K562 (cell line): ENCODE measurements around the gene RGS9BP. TPM values are rescaled to one million over a fixed set of nuclear protein-coding genes. Genes with fewer than 3 reads are reported as not detected.

Experiments used
- ATF1 ChIP-seq, 2 experiments: fragments of 450-650 bp in 1 of 2; IDR thresholded peaks; 2 replicates each; pipeline ENCODE4 v1.6.1; 2016; ENCODE audit warnings: missing compliant biosample characterization in 1 of 2, missing genetic modification characterization in 1 of 2
- CBFB ChIP-seq: sonication (generic); formaldehyde crosslinking; IDR thresholded peaks from 2 replicates; pipeline ENCODE4 v1.4.0; 2020; ENCODE audit warnings: mild to moderate bottlenecking, missing genetic modification reagents
- HCFC1 ChIP-seq: IDR thresholded peaks from 2 replicates; pipeline ENCODE4 v1.6.1; 2012; ENCODE audit warnings: low read depth, low read length, improper control_type of control experiment
- MTF1 ChIP-seq: fragments of 250-450 bp; sonication (Bioruptor Pico); IDR thresholded peaks from 2 replicates; pipeline ENCODE4 v1.9.0; 2021; ENCODE audit warnings: moderate library complexity, mild to moderate bottlenecking, inconsistent platforms, borderline replicate concordance
- SIN3B ChIP-seq: fragments of 450-650 bp; IDR thresholded peaks from 2 replicates; pipeline ENCODE4 v1.6.1; 2017; ENCODE audit warnings: low read depth, mild to moderate bottlenecking, moderate library complexity
- SOX6 ChIP-seq: fragments of 450-650 bp; IDR thresholded peaks from 2 replicates; pipeline ENCODE4 v1.6.1; 2014; ENCODE audit warnings: mild to moderate bottlenecking
- THAP12 ChIP-seq: fragments of 250-450 bp; sonication (Bioruptor Pico); IDR thresholded peaks from 2 replicates; pipeline ENCODE4 v1.9.0; 2021; ENCODE audit warnings: mild to moderate bottlenecking, inconsistent platforms
- ZBTB5 ChIP-seq: fragments of 450-650 bp; IDR thresholded peaks from 2 replicates; pipeline ENCODE4 v1.6.1; 2017; ENCODE audit warnings: antibody characterized with exemption
- ZEB2 ChIP-seq: fragments of 450-650 bp; IDR thresholded peaks from 2 replicates; pipeline ENCODE4 v1.6.1; 2016
- ZNF224 ChIP-seq: sonication (generic); formaldehyde crosslinking; IDR thresholded peaks from 2 replicates; pipeline ENCODE4 v1.8.0; 2022; ENCODE audit warnings: mild to moderate bottlenecking, missing genetic modification reagents
- ZNF253 ChIP-seq: fragments of 250-450 bp; sonication (Bioruptor Pico); conservative IDR thresholded peaks from 2 replicates; pipeline ENCODE4 v1.6.1; 2021; ENCODE audit warnings: mild to moderate bottlenecking
- ZNF384 ChIP-seq: IDR thresholded peaks from 2 replicates; pipeline ENCODE4 v1.6.1; 2012; ENCODE audit warnings: low read depth, low read length, improper control_type of control experiment
- ZNF551 ChIP-seq: fragments of 250-450 bp; sonication (Bioruptor Pico); IDR thresholded peaks from 2 replicates; pipeline ENCODE4 v1.5.0; 2021; ENCODE audit warnings: mild to moderate bottlenecking, moderate library complexity
- ZNF586 ChIP-seq: fragments of 450-650 bp; formaldehyde crosslinking; conservative IDR thresholded peaks from 2 replicates; pipeline ENCODE4 v1.4.0; 2020; ENCODE audit warnings: mild to moderate bottlenecking, moderate library complexity
- ZNF609 ChIP-seq: sonication (generic); formaldehyde crosslinking; IDR thresholded peaks from 2 replicates; pipeline ENCODE4 v1.8.1; 2023; ENCODE audit warnings: missing genetic modification reagents, mild to moderate bottlenecking, borderline replicate concordance
- ZNF699 ChIP-seq: fragments of 250-450 bp; sonication (Bioruptor Pico); IDR thresholded peaks from 2 replicates; pipeline ENCODE4 v1.8.0; 2021; ENCODE audit warnings: mild to moderate bottlenecking, moderate library complexity; ENCODE audit not compliant: insufficient replicate concordance
- polyA plus RNA-seq, 8 experiments: library from polyadenylated mRNA; depleted of rRNA in 4 of 8; stranded (reverse) in 5 of 8; unstranded in 3 of 8; fragments of >200 nt; fragmentation: Nextera tagmentation in 2 of 8; fragmentation: Illumina TruSeq in 1 of 8; extraction: Ambion mirVana in 2 of 8; extraction: Trizol in 1 of 8; gene quantifications; 2 replicates each; pipeline versions ENCODE4 v1.2.1 to v1.2.3, GENCODE V29; 2011 to 2014; ENCODE audit warnings: inconsistent platforms in 1 of 8, missing spikeins in 1 of 8
- total RNA-seq, 7 experiments: library from RNA; depleted of rRNA in 6 of 7; stranded (reverse); fragments of >200 nt in 6 of 7; fragmentation: Illumina TruSeq in 2 of 7; extraction: Trizol in 2 of 7; gene quantifications; 2 replicates each; pipeline versions ENCODE4 v1.2.1 to v1.2.3, GENCODE V29; 2011 to 2021; ENCODE audit warnings: low replicate concordance in 1 of 7

Gene RGS9BP
- total and polyA plus RNA-seq, 9 of the 15 experiments (the other 6 are each of a cell fraction or from before 2014, with no cell fraction given), result 0.03 to 1.3 (median 0.49) TPM

GRCh38 chr19:32671883-32672593 lies 3.6 kb upstream of the RGS9BP start (continued):
- TF ChIP-seq ZNF224 (CRISPR knock-in tag), result no peak
- TF ChIP-seq ATF1 (CRISPR knock-in tag; IDR thresholded peaks at IDR 0.05), result no peak
- peak; percentile 51; the same call in 1 of the 2 replicates for TF ChIP-seq ATF1 (tag; IDR thresholded peaks at IDR 0.05)
- no peak for TF ChIP-seq ZEB2
- no peak for TF ChIP-seq ZNF699
- no peak; the same call in 1 of the 2 replicates for TF ChIP-seq ZBTB5
- no peak for TF ChIP-seq ZNF551
- TF ChIP-seq SIN3B, result no peak
- TF ChIP-seq ZNF384, result no peak
- 0 out of 2 replicates have a peak, but pooled peaks have one; percentile 24 for TF ChIP-seq THAP12 (CRISPR knock-in tag)
- peak; percentile 81 for TF ChIP-seq SOX6
- TF ChIP-seq ZNF609, result no peak
- peak; percentile 92; the same call in 1 of the 2 replicates for TF ChIP-seq CBFB (CRISPR knock-in tag)
- no peak for TF ChIP-seq HCFC1
- TF ChIP-seq ZNF253, result no peak
- TF ChIP-seq ZNF586 (CRISPR knock-in tag), result no peak
- no peak for TF ChIP-seq MTF1 (CRISPR knock-in tag)
